ENCODE results near the gene CSTPP1. TPM values are rescaled to one million over a fixed set of nuclear protein-coding genes. Genes with fewer than 3 reads are reported as not detected.
A peak's percentile ranks its signal among the peaks of the same experiment; 100 is the strongest.

Gene CSTPP1
- total RNA-seq, 1 experiment from 2014 or later, result 88.3 TPM

DNA sequence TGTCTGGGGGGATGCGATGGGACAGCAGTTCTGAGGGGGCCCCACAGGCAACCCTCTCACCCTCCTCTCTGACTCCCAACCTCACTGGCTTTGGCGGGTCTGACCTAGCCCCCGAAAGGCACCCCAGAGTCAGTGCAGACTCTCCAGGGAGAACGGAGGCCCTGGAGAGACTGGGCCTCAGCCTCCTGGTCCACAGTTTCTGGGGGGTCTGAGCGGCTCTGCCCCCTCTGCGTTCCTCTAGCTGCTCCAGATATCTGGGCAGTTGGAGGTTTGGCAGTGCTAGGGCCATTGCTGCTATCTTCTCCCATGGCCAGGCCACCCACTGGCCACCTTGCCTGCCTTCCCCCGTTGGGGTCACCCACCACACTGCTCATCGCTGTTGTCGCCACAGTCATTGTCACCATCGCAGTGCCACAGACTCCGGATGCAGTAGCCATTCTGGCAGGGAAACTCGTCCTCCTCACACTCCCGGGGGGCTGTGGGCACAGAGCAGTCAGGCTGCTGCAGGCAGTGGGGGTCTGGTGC is 37.0 kb upstream of the CSTPP1 start:
- H3K27me3 ChIP-seq (ENCODE audit: insufficient read depth, low read depth), result no peaks in the 10 kb centered on the region
- peaks cover 22% of the 10 kb centered on the region for H3F3A ChIP-seq (ENCODE audit: insufficient read depth, low read depth)
- H3K4me1 ChIP-seq (replicated peaks; ENCODE audit: insufficient read depth), result peaks cover 37% of the 10 kb centered on the region
- intact Hi-C loops (cut with micrococcal nuclease; ENCODE audit: unreplicated experiment), result no loop called here
- H3K4me3 ChIP-seq, result no peak overlapping the region
- POLR2A ChIA-PET (ENCODE audit: unreplicated experiment), result no interaction called here
- no peak overlapping the region; the same call in 1 of the 2 replicates for H2AFZ ChIP-seq
- H3K79me2 ChIP-seq (ENCODE audit: low read depth), result no peaks in the 10 kb centered on the region
- no peaks in the 10 kb centered on the region for H3K9me3 ChIP-seq (ENCODE audit: insufficient read depth, low read depth)
- no peaks in the 10 kb centered on the region for H3K9me2 ChIP-seq (ENCODE audit: insufficient read depth)
- DNase-seq, result no peak
- no peak overlapping the region for H3K27ac ChIP-seq
- H4K20me1 ChIP-seq (ENCODE audit: insufficient read depth), result no peaks in the 10 kb centered on the region
- no peaks in the 10 kb centered on the region for H3K36me3 ChIP-seq (ENCODE audit: low read depth)
- BruUV-seq (replicated peaks), result no TSS peak
- no peak overlapping the region for H3K4me2 ChIP-seq
- TF ChIP-seq EZH2 (IDR thresholded peaks at IDR 0.05; ENCODE audit: low read depth), result no peak
- TF ChIP-seq, protein P1, sequence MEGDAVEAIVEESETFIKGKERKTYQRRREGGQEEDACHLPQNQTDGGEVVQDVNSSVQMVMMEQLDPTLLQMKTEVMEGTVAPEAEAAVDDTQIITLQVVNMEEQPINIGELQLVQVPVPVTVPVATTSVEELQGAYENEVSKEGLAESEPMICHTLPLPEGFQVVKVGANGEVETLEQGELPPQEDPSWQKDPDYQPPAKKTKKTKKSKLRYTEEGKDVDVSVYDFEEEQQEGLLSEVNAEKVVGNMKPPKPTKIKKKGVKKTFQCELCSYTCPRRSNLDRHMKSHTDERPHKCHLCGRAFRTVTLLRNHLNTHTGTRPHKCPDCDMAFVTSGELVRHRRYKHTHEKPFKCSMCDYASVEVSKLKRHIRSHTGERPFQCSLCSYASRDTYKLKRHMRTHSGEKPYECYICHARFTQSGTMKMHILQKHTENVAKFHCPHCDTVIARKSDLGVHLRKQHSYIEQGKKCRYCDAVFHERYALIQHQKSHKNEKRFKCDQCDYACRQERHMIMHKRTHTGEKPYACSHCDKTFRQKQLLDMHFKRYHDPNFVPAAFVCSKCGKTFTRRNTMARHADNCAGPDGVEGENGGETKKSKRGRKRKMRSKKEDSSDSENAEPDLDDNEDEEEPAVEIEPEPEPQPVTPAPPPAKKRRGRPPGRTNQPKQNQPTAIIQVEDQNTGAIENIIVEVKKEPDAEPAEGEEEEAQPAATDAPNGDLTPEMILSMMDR (conservative IDR thresholded peaks at IDR 0.05), result no peak
- CTCF ChIA-PET, result no interaction called here

- Histone ChIP-seq H3K4me3 (no peak overlapping the region), H4K20me1 (ENCODE audit: insufficient read depth) (no peaks in the 10 kb centered on the region), H3K36me3 (ENCODE audit: low read depth) (no peaks in the 10 kb centered on the region), H3K79me2 (ENCODE audit: low read depth) (no peaks in the 10 kb centered on the region), H3K9me3 (ENCODE audit: insufficient read depth, low read depth) (no peaks in the 10 kb centered on the region), H3F3A (ENCODE audit: insufficient read depth, low read depth) (peaks cover 22% of the 10 kb centered on the region), H2AFZ (no peak overlapping the region; the same call in 1 of the 2 replicates), H3K27ac (no peak overlapping the region), H3K4me2 (peak overlapping the region; percentile 37; the same call in 1 of the 2 replicates), H3K9me2 (ENCODE audit: insufficient read depth) (no peaks in the 10 kb centered on the region), H3K4me1 (replicated peaks; ENCODE audit: insufficient read depth) (peaks cover 37% of the 10 kb centered on the region), H3K27me3 (ENCODE audit: insufficient read depth, low read depth) (no peaks in the 10 kb centered on the region)
- intact Hi-C loops (cut with micrococcal nuclease; ENCODE audit: unreplicated experiment), result no loop called here
- BruUV-seq (replicated peaks), result no TSS peak
- ChIA-PET POLR2A (ENCODE audit: unreplicated experiment) (no interaction called here), CTCF (no interaction called here)
- peak in 1 of 2 experiments; percentile 78 for DNase-seq
- no peak for TF ChIP-seq EZH2 (IDR thresholded peaks at IDR 0.05; ENCODE audit: low read depth)
- TF ChIP-seq, protein P1 (conservative IDR thresholded peaks at IDR 0.05), result no peak
Observed at GRCh38 chr11:46900091-46900746, 36.3 kb upstream of the CSTPP1 start.

GRCh38 chr11:46901156-46901555 is 35.4 kb upstream of the CSTPP1 start:
- no TSS peak for BruUV-seq (replicated peaks)
- ChIA-PET POLR2A (ENCODE audit: unreplicated experiment) (no interaction called here), CTCF (no interaction called here)
- H3K79me2 ChIP-seq (ENCODE audit: low read depth), result no peaks in the 10 kb centered on the region
- TF ChIP-seq, protein P1 (conservative IDR thresholded peaks at IDR 0.05), result no peak
- no peak for TF ChIP-seq EZH2 (IDR thresholded peaks at IDR 0.05; ENCODE audit: low read depth)
- no peak overlapping the region for H3K4me3 ChIP-seq
- peaks cover 22% of the 10 kb centered on the region for H3F3A ChIP-seq (ENCODE audit: insufficient read depth, low read depth)
- no peaks in the 10 kb centered on the region for H3K9me3 ChIP-seq (ENCODE audit: insufficient read depth, low read depth)
- H3K9me2 ChIP-seq (ENCODE audit: insufficient read depth), result no peaks in the 10 kb centered on the region
- H3K4me2 ChIP-seq, result 0 out of 2 replicates have a peak overlapping the region, but pooled peaks have one; percentile 11
- no peaks in the 10 kb centered on the region for H3K27me3 ChIP-seq (ENCODE audit: insufficient read depth, low read depth)
- peaks cover 37% of the 10 kb centered on the region for H3K4me1 ChIP-seq (replicated peaks; ENCODE audit: insufficient read depth)
- H4K20me1 ChIP-seq (ENCODE audit: insufficient read depth), result no peaks in the 10 kb centered on the region
- H3K36me3 ChIP-seq (ENCODE audit: low read depth), result no peaks in the 10 kb centered on the region
- intact Hi-C loops (cut with micrococcal nuclease; ENCODE audit: unreplicated experiment), result no loop called here
- H3K27ac ChIP-seq, result no peak overlapping the region
- no peak overlapping the region for H2AFZ ChIP-seq
- peak in 1 of 2 experiments; percentile 56 for DNase-seq
